Erythroblast (primary cell): ENCODE data around the gene LRP1.

Source experiments
- GATA1 ChIP-seq: IDR thresholded peaks from 2 replicates; pipeline ENCODE4 v1.6.1; 2011; ENCODE audit warnings: low read depth, mild to moderate bottlenecking, control low read depth, low read length, moderate library complexity
- POLR2A ChIP-seq: IDR thresholded peaks from 2 replicates; pipeline ENCODE4 v1.6.1; 2011; ENCODE audit warnings: mild to moderate bottlenecking, low read length

- TF ChIP-seq POLR2A (no peak), GATA1 (no peak)
Measured at GRCh38 chr12:57089271-57090245, 38.7 kb upstream of the LRP1 start.
